HepG2 (cell line): ENCODE measurements around the gene SH3BP5. TPM values are rescaled to one million over a fixed set of nuclear protein-coding genes. Genes with fewer than 3 reads are reported as not detected.

ENCODE experiments used
- ATAC-seq: fragments of 200-7000 bp; cut with Tn5 transposase; 3 replicates; pipeline ENCODE4 v1.9.1; 2020; ENCODE audit warnings: mild to moderate bottlenecking, moderate library complexity
- BruUV-seq: library from RNA; stranded (reverse); fragments of 400-500 nt; replicated peaks from 2 replicates; lab custom pipeline; 2021; lab: Mats Ljungman, UMichigan
- CTCF ChIA-PET: fragments of 300-600 bp; formaldehyde crosslinking; extraction: SDS; loops from one replicate; lab custom pipeline; 2021; ENCODE audit warnings: low total read pairs, inconsistent platforms, low intra/inter-chr PET ratio; lab: Yijun Ruan, JAX
- POLR2A ChIA-PET: fragments of 350-600 bp; sonication (Branson Sonifier 250); formaldehyde crosslinking; loops from one replicate; lab custom pipeline; 2020; ENCODE audit warnings: antibody characterized with exemption, inconsistent platforms; lab: Yijun Ruan, JAX
- DNase-seq: peaks from one replicate; pipeline ENCODE4 v3.0.0-alpha.2; 2015; ENCODE audit warnings: low spot score
- FAIRE-seq: peaks from 3 replicates; lab custom pipeline; 2011; peaks lifted over from hg19 to GRCh38; lab: Jason Lieb, UNC
- H2AFZ ChIP-seq: one replicate; pipeline ENCODE4 v1.6.1; 2011; ENCODE audit warnings: low read length, inconsistent platforms
- H3K27ac ChIP-seq: fragments of 300-600 bp; 3 replicates; pipeline ENCODE4 v1.8.0; 2011; ENCODE audit warnings: mixed run types, mild to moderate bottlenecking, mixed read lengths, low read length, inconsistent platforms; ENCODE audit not compliant: insufficient read depth; ENCODE audit errors: extremely low read length
- H3K27me3 ChIP-seq, 2 experiments: fragments of 200-600 bp in 1 of 2; 2 replicates in 1 of 2; 3 replicates in 1 of 2; pipeline versions ENCODE4 v1.6.0 to v1.8.0; 2011; ENCODE audit warnings: low read length in 2 of 2, mild to moderate bottlenecking in 2 of 2, moderate library complexity in 2 of 2, inconsistent platforms in 1 of 2; ENCODE audit not compliant: insufficient read depth in 2 of 2, control insufficient read depth in 1 of 2
- H3K36me3 ChIP-seq, 2 experiments: fragments of 200-600 bp in 1 of 2; replicated peaks in 1 of 2; 2 replicates in 1 of 2; 3 replicates in 1 of 2; pipeline versions ENCODE4 v1.5.1 to v1.8.0; 2011; ENCODE audit warnings: low read length in 2 of 2, inconsistent platforms in 1 of 2; ENCODE audit not compliant: insufficient read depth in 2 of 2, control insufficient read depth in 1 of 2
- H3K4me1 ChIP-seq: 2 replicates; pipeline ENCODE4 v1.5.1; 2012; ENCODE audit warnings: low read length, inconsistent platforms; ENCODE audit not compliant: insufficient read depth
- H3K4me2 ChIP-seq: 2 replicates; pipeline ENCODE4 v1.6.0; 2011; ENCODE audit warnings: low read depth, low read length, inconsistent platforms
- H3K4me3 ChIP-seq, 3 experiments: fragments of 200-600 bp in 1 of 3; sonication (generic), shearing (Covaris generic) in 1 of 3; replicated peaks in 1 of 3; 2 replicates each; pipeline ENCODE4 v1.5.1; 2011 to 2016; ENCODE audit warnings: low read length in 3 of 3, inconsistent platforms in 2 of 3, low read depth in 2 of 3, mild to moderate bottlenecking in 2 of 3, control low read depth in 1 of 3, mixed read lengths in 1 of 3; ENCODE audit not compliant: insufficient read depth in 1 of 3
- H3K79me2 ChIP-seq: one replicate; pipeline ENCODE4 v1.6.1; 2011; ENCODE audit warnings: low read length, inconsistent platforms; ENCODE audit not compliant: insufficient read depth
- H3K9ac ChIP-seq: 2 replicates; pipeline ENCODE4 v1.6.0; 2011; ENCODE audit warnings: mild to moderate bottlenecking, low read depth, low read length, inconsistent platforms; ENCODE audit not compliant: insufficient read depth
- H3K9me3 ChIP-seq: 2 replicates; pipeline ENCODE4 v1.5.1; 2012; ENCODE audit warnings: mild to moderate bottlenecking, low read length
- H4K20me1 ChIP-seq: 2 replicates; pipeline ENCODE4 v1.6.0; 2011; ENCODE audit warnings: inconsistent platforms, mild to moderate bottlenecking, low read length, moderate library complexity; ENCODE audit not compliant: insufficient read depth
- ATF1 ChIP-seq: IDR thresholded peaks from 2 replicates; pipeline ENCODE4 v1.6.1; 2016; ENCODE audit warnings: mild to moderate bottlenecking, control low read depth
- CEBPB ChIP-seq: IDR thresholded peaks from 2 replicates; pipeline ENCODE4 v1.6.1; 2011; ENCODE audit warnings: low read depth, low read length, improper control_type of control experiment, borderline replicate concordance
- GPN1 ChIP-seq: sonication (generic); formaldehyde crosslinking; IDR thresholded peaks from 2 replicates; pipeline ENCODE4 v1.5.1; 2020; ENCODE audit warnings: missing genetic modification reagents, borderline replicate concordance
- HOXD1 ChIP-seq: sonication (generic); formaldehyde crosslinking; IDR thresholded peaks from 2 replicates; pipeline ENCODE4 v1.5.0; 2020; ENCODE audit warnings: missing genetic modification reagents
- IRF9 ChIP-seq: sonication (generic); formaldehyde crosslinking; IDR thresholded peaks from 2 replicates; pipeline ENCODE4 v1.8.0; 2022; ENCODE audit warnings: missing genetic modification reagents, mild to moderate bottlenecking, borderline replicate concordance
- LBX2 ChIP-seq: sonication (generic); formaldehyde crosslinking; IDR thresholded peaks from 2 replicates; pipeline ENCODE4 v1.5.0; 2020; ENCODE audit warnings: missing genetic modification reagents, mild to moderate bottlenecking, borderline replicate concordance
- MTF1 ChIP-seq: sonication (generic); formaldehyde crosslinking; IDR thresholded peaks from 2 replicates; pipeline ENCODE4 v1.5.0; 2020; ENCODE audit warnings: missing genetic modification reagents
- PHB2 ChIP-seq: fragments of 450-650 bp; IDR thresholded peaks from 2 replicates; pipeline ENCODE4 v1.6.1; 2018; ENCODE audit not compliant: partially characterized antibody
- POGZ ChIP-seq: sonication (generic); formaldehyde crosslinking; IDR thresholded peaks from 2 replicates; pipeline ENCODE4 v1.4.0; 2020; ENCODE audit warnings: mild to moderate bottlenecking, missing genetic modification reagents
- RNF219 ChIP-seq: sonication (generic); formaldehyde crosslinking; IDR thresholded peaks from 2 replicates; pipeline ENCODE4 v1.5.0; 2020; ENCODE audit warnings: mild to moderate bottlenecking, missing genetic modification reagents
- SOX13 ChIP-seq, 3 experiments: fragments of 450-650 bp in 1 of 3; sonication (generic) in 1 of 3; formaldehyde crosslinking in 1 of 3; IDR thresholded peaks in 2 of 3; conservative IDR thresholded peaks in 1 of 3; 2 replicates each; pipeline versions ENCODE4 v1.5.0 to v1.6.1; 2016 to 2020; ENCODE audit warnings: antibody characterized with exemption in 1 of 3, mild to moderate bottlenecking in 1 of 3, missing compliant biosample characterization in 1 of 3, missing genetic modification reagents in 1 of 3, moderate library complexity in 1 of 3
- ZBTB46 ChIP-seq: sonication (generic); formaldehyde crosslinking; IDR thresholded peaks from 2 replicates; pipeline ENCODE4 v1.4.0; 2020; ENCODE audit warnings: mild to moderate bottlenecking, missing genetic modification reagents, borderline replicate concordance
- ZNF234 ChIP-seq: sonication (generic); formaldehyde crosslinking; conservative IDR thresholded peaks from 2 replicates; pipeline ENCODE4 v1.5.1; 2020; ENCODE audit warnings: mild to moderate bottlenecking, missing genetic modification reagents
- ZNF333 ChIP-seq: sonication (generic); formaldehyde crosslinking; IDR thresholded peaks from 2 replicates; pipeline ENCODE4 v1.4.0; 2020; ENCODE audit warnings: mild to moderate bottlenecking, missing genetic modification reagents, borderline replicate concordance
- ZNF512 ChIP-seq: sonication (generic); formaldehyde crosslinking; IDR thresholded peaks from 2 replicates; pipeline ENCODE4 v1.4.0; 2020; ENCODE audit warnings: mild to moderate bottlenecking, missing genetic modification reagents
- ZNF570 ChIP-seq: sonication (generic); formaldehyde crosslinking; IDR thresholded peaks from 2 replicates; pipeline ENCODE4 v1.4.0; 2020; ENCODE audit warnings: mild to moderate bottlenecking, missing genetic modification reagents, borderline replicate concordance
- ZNF883 ChIP-seq: sonication (generic); formaldehyde crosslinking; IDR thresholded peaks from 2 replicates; pipeline ENCODE4 v1.5.1; 2020; ENCODE audit warnings: mild to moderate bottlenecking, missing genetic modification reagents; ENCODE audit errors: not compliant biosample characterization
- WGBS: methylation state at CpG from one replicate; pipeline ENCODE4 v1.1.6; 2017; ENCODE audit warnings: low lambda C conversion rate; 5-methylcytosine and 5-hydroxymethylcytosine counted together
- in situ Hi-C: cut with HindIII; loops from 2 replicates; pipeline ENCODE4 v1.10.0; 2017; ENCODE audit warnings: low pct_unique_long_range_greater_than_20kb; ENCODE audit not compliant: extremely low pct_ligation_motif_present
- intact Hi-C: fragments of 100-400 bp; cut with micrococcal nuclease; formaldehyde crosslinking; loops from one replicate; pipeline ENCODE4 v1.10.0; 2022; ENCODE audit not compliant: unreplicated experiment
- polyA plus RNA-seq, 8 experiments: library from polyadenylated mRNA; depleted of rRNA in 3 of 8; stranded (reverse) in 7 of 8; unstranded in 1 of 8; fragments of >200 nt; fragmentation: Illumina TruSeq in 4 of 8; extraction: Trizol in 4 of 8; gene quantifications; 2 replicates each; pipeline versions ENCODE4 v1.2.1 to v1.2.3, GENCODE V29; 2011 to 2016; ENCODE audit warnings: low read depth in 4 of 8, missing spikeins in 1 of 8, mixed read lengths in 1 of 8; ENCODE audit not compliant: insufficient read depth in 1 of 8
- total RNA-seq, 5 experiments: library from RNA; depleted of rRNA; stranded (reverse); fragments of >200 nt; fragmentation: Illumina TruSeq; extraction: Trizol; gene quantifications; 2 replicates each; pipeline ENCODE4 v1.2.3, GENCODE V29; 2016; ENCODE audit warnings: low read depth in 1 of 5

Gene SH3BP5
- total and polyA plus RNA-seq, 2 of the 13 experiments (the other 11 are each of a cell fraction or from before 2014, with no cell fraction given) = 0.09 to 0.16 TPM

- ATAC-seq = no peak
- Histone ChIP-seq H3K27me3 (no peaks in the 10 kb centered on the region), H3K79me2 (no peaks in the 10 kb centered on the region), H3K36me3 (no peaks in the 10 kb centered on the region), H3K9me3 (no peaks in the 10 kb centered on the region), H3K4me2 (no peak overlapping the region), H2AFZ (no peak overlapping the region), H3K4me1 (no peaks in the 10 kb centered on the region), H3K4me3 (no peak overlapping the region), H3K9ac (no peak overlapping the region), H4K20me1 (no peaks in the 10 kb centered on the region), H3K27ac (no peak overlapping the region)
- no peak for FAIRE-seq
- in situ Hi-C loops (no loop called here), intact Hi-C loops (no loop called here)
- ChIA-PET CTCF (no interaction called here), POLR2A (no interaction called here)
- DNase-seq = no peak
- no TSS peak for BruUV-seq
- 86% methylated on average over 7 of the region's 13 CpGs for WGBS
- no peak for TF ChIP-seq GPN1 (CRISPR knock-in tag)
- no peak for TF ChIP-seq IRF9 (CRISPR knock-in tag)
- no peak for TF ChIP-seq SOX13 (IDR thresholded peaks at IDR 0.05)
- TF ChIP-seq SOX13 (CRISPR knock-in tag; conservative IDR thresholded peaks at IDR 0.05 in 1 of 2, IDR thresholded peaks at IDR 0.05 in 1 of 2) = no peak
- TF ChIP-seq ZNF512 = no peak
- no peak for TF ChIP-seq PHB2
- no peak for TF ChIP-seq MTF1
- TF ChIP-seq POGZ (CRISPR knock-in tag) = no peak
- no peak for TF ChIP-seq ZBTB46 (CRISPR knock-in tag)
- no peak for TF ChIP-seq ZNF570 (CRISPR knock-in tag)
- TF ChIP-seq ATF1 (CRISPR knock-in tag) = no peak
- no peak for TF ChIP-seq LBX2 (CRISPR knock-in tag)
- TF ChIP-seq CEBPB = no peak
- no peak for TF ChIP-seq ZNF883 (CRISPR knock-in tag)
- TF ChIP-seq ZNF333 = no peak
- TF ChIP-seq RNF219 (CRISPR knock-in tag) = no peak
- TF ChIP-seq ZNF234 = no peak
- no peak for TF ChIP-seq HOXD1 (CRISPR knock-in tag)
Measured at GRCh38 chr3:15303728-15304127, 28.7 kb downstream of the SH3BP5 start.
